GM18907 (cell line): Measurements from ENCODE around the gene AFAP1.

Experiments
- ATAC-seq: cut with Tn5 transposase; IDR thresholded peaks from one replicate; pipeline ENCODE4 v1.9.1; 2021; ENCODE audit warnings: mild to moderate bottlenecking, moderate library complexity; ENCODE audit not compliant: unreplicated experiment

AFAP1 gene

GRCh38 chr4:7826909-7827306 is 112.8 kb downstream of the AFAP1 start:
- no peak for ATAC-seq

DNA sequence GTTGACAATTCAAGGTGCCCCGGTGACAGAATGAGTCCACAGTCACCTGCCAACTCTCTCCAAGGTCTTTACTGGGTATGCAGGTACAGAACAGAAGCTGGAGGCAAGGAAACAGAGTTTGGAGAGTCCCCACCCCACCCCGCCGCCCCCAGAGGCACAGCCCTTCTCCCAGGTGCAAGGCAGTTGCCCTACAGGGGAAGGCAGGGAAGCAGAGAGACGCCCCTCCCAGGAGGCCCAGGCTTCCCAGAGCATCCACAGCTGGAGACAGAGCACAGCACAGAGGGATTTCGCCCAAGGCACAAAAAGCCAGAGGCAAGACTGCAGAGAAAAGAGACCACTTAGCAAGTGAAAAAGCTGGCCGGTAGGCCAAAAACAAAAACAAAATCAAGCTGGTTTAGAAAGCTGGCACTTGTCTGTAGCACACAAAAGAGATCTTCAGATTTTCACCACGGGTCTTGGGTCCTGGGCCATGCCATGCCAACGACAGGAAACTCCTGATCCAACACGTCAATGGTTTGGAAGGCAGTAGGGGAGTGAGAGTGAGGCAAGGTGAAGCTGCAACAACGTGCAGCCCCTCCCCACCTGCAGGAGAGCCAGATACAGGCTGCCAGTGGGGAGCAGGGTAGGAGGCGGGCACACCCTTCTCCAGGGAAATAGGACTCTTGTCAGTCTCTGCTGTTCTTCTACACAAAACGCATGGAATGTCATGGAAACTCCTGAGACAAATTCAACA is 113.3 kb downstream of the AFAP1 start:
- ATAC-seq = no peak

DNA sequence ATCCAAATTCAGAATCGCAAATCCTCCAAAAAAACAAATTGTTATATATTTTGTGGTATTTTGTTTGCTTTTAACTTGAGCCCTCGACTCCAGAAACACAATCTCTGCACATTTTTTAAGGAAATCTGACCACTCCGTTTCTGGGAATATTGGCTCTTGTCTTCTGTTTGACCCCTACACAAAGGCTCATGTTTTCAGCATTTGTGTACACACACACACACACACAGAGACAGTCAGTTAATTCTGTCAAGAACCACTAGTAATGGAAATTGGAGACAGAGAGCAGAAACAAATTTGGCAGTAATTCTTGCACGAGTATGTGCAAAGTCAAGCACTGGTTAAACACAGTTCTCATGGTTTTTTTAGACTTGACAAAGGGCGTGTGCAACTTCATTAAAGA is 115.4 kb downstream of the AFAP1 start:
- ATAC-seq = no peak

- no peak for ATAC-seq
These were observed 116.2 kb downstream of the AFAP1 start for GRCh38 chr4:7823416-7823824.

DNA sequence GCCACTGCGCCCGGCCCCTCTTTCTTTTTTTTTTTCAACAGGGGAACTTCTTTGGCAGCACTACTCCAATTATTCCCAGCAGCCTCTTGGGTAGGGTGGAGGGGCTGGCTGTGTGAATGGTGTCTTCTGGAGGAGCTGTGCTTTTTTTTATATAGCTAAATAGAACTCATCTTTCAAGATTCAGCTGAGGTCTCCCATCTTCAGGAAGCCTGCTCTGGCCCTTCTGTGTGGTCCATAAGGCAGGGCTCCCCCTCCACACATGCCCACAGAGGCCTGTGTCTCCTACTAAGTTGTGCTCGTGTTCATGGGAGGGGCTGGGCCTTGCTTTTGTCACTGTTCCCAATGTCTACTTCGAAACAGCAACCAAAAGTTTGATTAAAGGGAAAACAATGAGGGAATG is 116.8 kb downstream of the AFAP1 start:
- ATAC-seq = no peak

- ATAC-seq = no peak
These were observed 117.5 kb downstream of the AFAP1 start for GRCh38 chr4:7822137-7822505.

GRCh38 chr4:7821245-7822136 is 118.2 kb downstream of the AFAP1 start:
- no peak for ATAC-seq

DNA sequence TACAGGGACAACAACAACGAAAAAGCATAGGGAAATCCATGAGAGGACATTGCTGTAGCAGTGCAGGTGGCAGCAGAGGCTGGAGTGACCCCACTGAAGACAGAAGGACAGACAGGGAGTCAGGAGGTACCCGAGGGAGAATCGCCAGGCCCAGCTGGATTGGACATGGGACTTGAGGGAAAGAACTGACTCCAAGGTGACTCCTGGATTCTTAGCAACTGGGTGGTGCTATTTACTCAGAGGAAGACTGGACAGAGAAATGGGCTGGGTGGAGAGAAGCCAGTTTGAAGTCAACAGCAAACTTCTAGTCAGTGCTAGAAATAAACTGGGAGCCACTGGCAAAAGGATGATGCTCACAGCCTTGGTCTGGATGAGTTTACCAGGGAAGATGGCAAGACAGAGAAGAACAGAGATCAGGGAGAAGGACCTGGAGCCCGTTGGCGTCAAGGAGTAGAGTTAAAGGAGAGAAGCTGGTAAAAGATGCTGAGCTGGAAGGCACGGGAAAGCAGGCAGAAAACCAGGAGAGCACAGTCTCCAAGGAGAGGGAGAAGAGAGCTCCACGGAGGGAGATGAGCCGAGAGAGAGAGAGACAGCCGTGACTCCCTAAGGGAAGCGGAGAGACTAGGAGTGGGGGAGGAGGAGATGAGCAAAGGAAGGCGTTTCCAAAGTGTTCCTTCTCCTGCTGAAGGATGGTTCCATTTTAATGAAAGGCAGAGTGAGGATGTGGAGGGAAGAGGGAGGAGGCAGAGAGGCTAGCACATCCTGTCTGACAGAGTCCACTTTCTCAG is 119.4 kb downstream of the AFAP1 start:
- no peak for ATAC-seq

GRCh38 chr4:7819446-7819845 is 120.2 kb downstream of the AFAP1 start:
- no peak for ATAC-seq

DNA sequence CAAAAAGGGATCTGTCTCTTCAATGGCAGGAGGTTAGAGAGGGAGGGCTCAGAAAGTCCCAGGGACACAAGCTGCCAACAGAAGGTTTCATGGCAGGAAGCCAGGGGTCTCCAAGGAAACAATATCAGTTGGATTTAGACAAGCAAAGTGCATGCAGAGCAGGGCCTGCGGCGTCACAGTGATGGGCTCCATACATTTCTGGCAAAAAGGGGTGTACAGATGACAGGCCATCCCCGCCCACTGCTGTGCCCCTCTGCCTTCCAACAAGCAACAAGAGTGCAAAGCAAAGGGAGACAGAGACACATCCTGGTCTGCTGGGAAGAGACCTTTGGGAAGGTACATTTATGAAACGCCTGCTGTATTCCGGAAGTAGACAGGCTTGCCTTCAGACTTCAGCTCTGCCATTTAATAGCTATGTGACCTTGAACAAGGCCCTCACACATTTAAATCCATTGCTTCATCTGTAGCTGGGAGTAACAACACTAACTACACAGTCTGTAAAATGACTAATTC is 121.2 kb downstream of the AFAP1 start:
- no peak for ATAC-seq

DNA sequence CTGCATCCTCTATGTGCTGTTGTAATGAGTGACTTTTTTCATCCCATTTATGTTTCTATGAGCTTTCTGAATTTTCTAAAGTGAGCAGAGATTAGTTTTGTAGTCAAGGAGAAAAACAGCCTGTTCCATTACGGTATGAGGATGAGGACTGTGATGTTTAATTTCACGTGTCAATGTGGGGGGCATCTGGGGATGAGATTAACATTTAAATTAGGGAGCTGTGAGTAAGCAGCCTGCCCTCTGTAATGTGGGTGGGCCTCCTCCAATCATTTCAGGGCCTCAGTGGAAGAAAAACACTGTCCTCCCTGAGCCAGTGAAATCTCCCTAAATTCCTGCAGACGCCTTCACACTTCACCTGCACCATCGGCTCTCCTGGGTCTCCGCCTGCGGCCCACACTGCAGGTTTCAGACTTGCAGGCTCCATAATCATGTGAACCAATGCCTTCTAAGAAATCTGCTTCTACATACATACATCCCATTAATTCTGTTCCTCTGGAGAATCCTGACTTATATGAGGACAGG is 121.7 kb downstream of the AFAP1 start:
- ATAC-seq = no peak

GRCh38 chr4:7816771-7817170 is 122.9 kb downstream of the AFAP1 start:
- no peak for ATAC-seq

GRCh38 chr4:7815981-7816380 is 123.7 kb downstream of the AFAP1 start:
- ATAC-seq = no peak

DNA sequence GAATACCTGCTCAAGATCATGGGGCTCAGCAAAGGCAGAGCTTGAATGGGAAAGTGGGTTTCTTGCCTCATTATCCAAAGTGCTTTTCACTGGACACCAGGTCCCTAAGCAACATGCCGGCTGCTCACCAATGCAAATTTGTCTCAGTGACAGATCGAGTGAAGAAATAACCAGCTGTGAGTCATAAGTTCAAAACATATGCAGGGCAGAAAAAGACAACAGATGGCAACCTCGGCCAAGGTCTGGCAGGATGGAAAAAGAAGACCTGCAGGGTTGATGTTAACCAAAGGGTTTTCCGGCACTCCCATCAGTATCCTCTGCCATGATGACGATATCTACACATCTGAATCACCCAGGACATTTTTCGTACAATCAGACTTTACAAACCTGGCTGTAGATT is 124.1 kb downstream of the AFAP1 start:
- ATAC-seq = no peak

- ATAC-seq = no peak
These were observed 125.2 kb downstream of the AFAP1 start for GRCh38 chr4:7814451-7814850.

GRCh38 chr4:7813674-7814073 is 126.0 kb downstream of the AFAP1 start:
- ATAC-seq = no peak

GRCh38 chr4:7812921-7813320 is 126.7 kb downstream of the AFAP1 start:
- no peak for ATAC-seq

DNA sequence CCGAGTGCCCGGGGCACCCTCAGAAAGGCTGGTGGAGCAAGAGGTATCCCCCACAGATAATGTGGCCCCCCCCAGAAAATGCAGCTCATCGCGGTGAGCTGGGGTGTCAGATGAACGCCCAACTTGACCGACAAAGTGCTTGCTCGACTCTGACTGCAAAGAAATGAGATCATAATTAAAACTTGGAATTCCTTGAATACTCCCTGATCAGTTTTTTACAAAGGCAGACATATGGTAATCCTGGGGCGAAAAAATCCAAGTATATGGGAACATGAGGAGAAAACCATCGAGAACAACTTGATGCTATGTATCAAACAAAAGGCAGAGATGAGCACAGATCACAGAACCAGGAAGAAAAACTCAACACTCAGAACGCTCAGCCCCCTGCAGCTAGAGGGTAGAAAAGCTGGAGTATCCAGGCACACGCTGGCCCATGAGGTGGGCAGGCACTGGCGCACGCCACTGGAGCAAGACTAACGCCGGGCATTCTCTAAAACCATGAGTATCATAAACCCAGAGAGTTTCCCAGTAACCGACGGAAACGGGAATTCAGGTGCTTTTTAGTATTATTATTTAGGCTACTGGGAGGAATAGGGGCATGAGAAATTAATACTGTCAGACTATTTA is 127.3 kb downstream of the AFAP1 start:
- no peak for ATAC-seq

DNA sequence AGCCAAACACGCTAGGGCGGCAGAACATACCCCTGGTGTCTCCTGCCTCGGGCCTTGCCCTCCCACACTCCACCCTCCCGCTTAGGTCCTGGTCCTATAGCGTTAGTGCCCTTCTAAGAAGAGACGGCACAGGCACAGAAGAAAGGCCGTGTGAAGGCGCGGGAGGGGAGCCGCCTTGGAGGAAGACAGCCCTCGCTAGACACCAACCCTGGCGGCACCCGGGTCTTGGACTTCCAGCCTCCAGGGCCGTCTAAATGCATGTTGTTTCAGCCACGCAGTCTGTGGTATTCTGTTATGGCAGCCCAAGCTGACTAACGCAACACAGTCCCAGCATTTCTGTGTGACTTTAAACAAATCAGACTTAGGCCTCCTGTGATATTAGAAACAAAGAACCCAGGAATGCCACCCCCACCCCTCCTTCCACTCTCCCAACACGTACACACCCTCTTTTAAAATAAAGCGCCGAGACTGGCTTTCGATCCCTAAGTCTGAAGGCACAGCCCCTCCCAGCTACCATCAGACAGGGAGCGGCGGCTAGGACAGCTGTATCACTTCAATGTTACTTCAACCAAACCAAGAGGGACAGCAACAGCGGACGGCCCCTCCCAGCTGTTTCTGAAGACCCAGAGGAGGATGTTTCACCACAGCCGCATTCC is 128.0 kb downstream of the AFAP1 start:
- ATAC-seq = no peak
